H9 (cell line): ENCODE data around the gene CNDP1. TPM values are rescaled to one million over a fixed set of nuclear protein-coding genes. Genes with fewer than 3 reads are reported as not detected.

Experiments
- DNase-seq: peaks from one replicate; pipeline ENCODE4 v3.0.0-alpha.2; 2017
- H2AFZ ChIP-seq: one replicate; pipeline ENCODE4 v1.6.1; 2013; ENCODE audit warnings: mild to moderate bottlenecking, low read length, control low read depth, moderate library complexity
- H2AK5ac ChIP-seq: 2 replicates; pipeline ENCODE4 v1.6.1; 2013; ENCODE audit warnings: low read length, control low read depth, mixed read lengths; ENCODE audit not compliant: insufficient read length
- H2BK120ac ChIP-seq: one replicate; pipeline ENCODE4 v1.6.1; 2013; ENCODE audit warnings: low read depth, mild to moderate bottlenecking, low read length, control low read depth, inconsistent platforms; ENCODE audit not compliant: poor library complexity, severe bottlenecking
- H2BK12ac ChIP-seq: 2 replicates; pipeline ENCODE4 v1.6.1; 2013; ENCODE audit warnings: low read length, control low read depth, mixed read lengths, low read depth; ENCODE audit not compliant: insufficient read length
- H2BK15ac ChIP-seq: 2 replicates; pipeline ENCODE4 v1.6.1; 2013; ENCODE audit warnings: low read depth, low read length, control low read depth
- H2BK20ac ChIP-seq: one replicate; pipeline ENCODE4 v1.6.1; 2013; ENCODE audit warnings: low read depth, mild to moderate bottlenecking, low read length, control low read depth, inconsistent platforms; ENCODE audit not compliant: poor library complexity, severe bottlenecking
- H2BK5ac ChIP-seq: 2 replicates; pipeline ENCODE4 v1.6.1; 2013; ENCODE audit warnings: low read length, control low read depth, mixed read lengths; ENCODE audit not compliant: insufficient read length
- H3K14ac ChIP-seq: 2 replicates; pipeline ENCODE4 v1.6.1; 2013; ENCODE audit warnings: low read length, control low read depth; ENCODE audit not compliant: insufficient read depth
- H3K18ac ChIP-seq: 2 replicates; pipeline ENCODE4 v1.6.1; 2013; ENCODE audit warnings: low read depth, mild to moderate bottlenecking, mixed read lengths, low read length, control low read depth; ENCODE audit not compliant: insufficient read length
- H3K23ac ChIP-seq: 2 replicates; pipeline ENCODE4 v1.6.1; 2013; ENCODE audit warnings: low read length, control low read depth, mixed read lengths, low read depth; ENCODE audit not compliant: insufficient read length
- H3K23me2 ChIP-seq: 2 replicates; pipeline ENCODE4 v1.6.1; 2013; ENCODE audit warnings: low read depth, mild to moderate bottlenecking, mixed read lengths, low read length, control low read depth; ENCODE audit not compliant: insufficient read length, poor library complexity, severe bottlenecking
- H3K27ac ChIP-seq: 2 replicates; pipeline ENCODE4 v1.5.1; 2013; ENCODE audit warnings: low read length, control low read depth, mixed read lengths, low read depth; ENCODE audit not compliant: insufficient read length
- H3K27me3 ChIP-seq: 2 replicates; pipeline ENCODE4 v1.6.1; 2013; ENCODE audit warnings: low read length, control low read depth, inconsistent platforms; ENCODE audit not compliant: insufficient read depth
- H3K4ac ChIP-seq: 2 replicates; pipeline ENCODE4 v1.6.1; 2013; ENCODE audit warnings: low read depth, mild to moderate bottlenecking, control low read depth, inconsistent platforms, low read length, moderate library complexity
- H3K4me1 ChIP-seq: 2 replicates; pipeline ENCODE4 v1.6.1; 2013; ENCODE audit warnings: low read length, control low read depth, inconsistent platforms; ENCODE audit not compliant: insufficient read depth
- H3K4me2 ChIP-seq: 2 replicates; pipeline ENCODE4 v1.6.1; 2013; ENCODE audit warnings: low read length, control low read depth, mixed read lengths; ENCODE audit not compliant: insufficient read length, insufficient read depth
- H3K56ac ChIP-seq: 2 replicates; pipeline ENCODE4 v1.6.1; 2013; ENCODE audit warnings: low read depth, mild to moderate bottlenecking, mixed read lengths, low read length, control low read depth; ENCODE audit not compliant: insufficient read length
- H3K79me1 ChIP-seq: 2 replicates; pipeline ENCODE4 v1.6.1; 2013; ENCODE audit warnings: low read depth, mild to moderate bottlenecking, moderate library complexity, low read length, control low read depth, inconsistent platforms; ENCODE audit not compliant: insufficient read depth, poor library complexity, severe bottlenecking
- H3K79me2 ChIP-seq: 2 replicates; pipeline ENCODE4 v1.6.1; 2013; ENCODE audit warnings: low read length, control low read depth, inconsistent platforms; ENCODE audit not compliant: insufficient read depth
- H3K9ac ChIP-seq: 2 replicates; pipeline ENCODE4 v1.6.1; 2013; ENCODE audit warnings: low read length, control low read depth, mixed read lengths; ENCODE audit not compliant: insufficient read length; ENCODE audit errors: extremely low read depth
- H3K9me3 ChIP-seq: one replicate; pipeline ENCODE4 v1.6.1; 2013; ENCODE audit warnings: low read depth, low read length, inconsistent platforms; ENCODE audit not compliant: control insufficient read depth
- H3T11ph ChIP-seq: one replicate; pipeline ENCODE4 v1.6.1; 2013; ENCODE audit warnings: mild to moderate bottlenecking, low read length, control low read depth, inconsistent platforms
- H4K20me1 ChIP-seq: one replicate; pipeline ENCODE4 v1.6.1; 2013; ENCODE audit not compliant: control insufficient read depth, insufficient read length, insufficient read depth
- H4K5ac ChIP-seq: 2 replicates; pipeline ENCODE4 v1.6.1; 2013; ENCODE audit warnings: low read depth, mild to moderate bottlenecking, mixed read lengths, low read length, control low read depth; ENCODE audit not compliant: insufficient read length
- H4K8ac ChIP-seq: replicated peaks from 2 replicates; pipeline ENCODE4 v1.6.1; 2013; ENCODE audit warnings: low read length, control low read depth, mixed read lengths, low read depth; ENCODE audit not compliant: insufficient read length
- H4K91ac ChIP-seq: 2 replicates; pipeline ENCODE4 v1.6.1; 2013; ENCODE audit warnings: low read depth, mild to moderate bottlenecking, moderate library complexity, mixed read lengths, low read length, control low read depth; ENCODE audit not compliant: insufficient read length
- H3K27ac Mint-ChIP-seq, 3 experiments: 2 replicates in 2 of 3; 3 replicates in 1 of 3; pipeline ENCODE4 v1.8.0; 2020 to 2021; ENCODE audit warnings: mixed read lengths in 3 of 3, mild to moderate bottlenecking in 1 of 3, moderate library complexity in 1 of 3
- H3K27me3 Mint-ChIP-seq: 2 replicates; pipeline ENCODE4 v1.8.0; 2021; ENCODE audit warnings: low read depth, mild to moderate bottlenecking, moderate library complexity, mixed read lengths
- H3K36me3 Mint-ChIP-seq, 3 experiments: 2 replicates in 2 of 3; 3 replicates in 1 of 3; pipeline ENCODE4 v1.8.0; 2020 to 2021; ENCODE audit warnings: low read depth in 3 of 3, mixed read lengths in 3 of 3; ENCODE audit not compliant: insufficient read depth in 1 of 3
- H3K4me1 Mint-ChIP-seq, 2 experiments: 2 replicates each; pipeline ENCODE4 v1.8.0; 2020; ENCODE audit warnings: mixed read lengths in 2 of 2
- H3K4me3 Mint-ChIP-seq, 2 experiments: 2 replicates in 1 of 2; 3 replicates in 1 of 2; pipeline ENCODE4 v1.8.0; 2020 to 2021; ENCODE audit warnings: mild to moderate bottlenecking in 2 of 2, mixed read lengths in 2 of 2, moderate library complexity in 1 of 2
- H3K9me3 Mint-ChIP-seq, 2 experiments: 2 replicates in 1 of 2; 3 replicates in 1 of 2; pipeline ENCODE4 v1.8.0; 2020; ENCODE audit warnings: mild to moderate bottlenecking in 2 of 2, mixed read lengths in 2 of 2, moderate library complexity in 1 of 2
- whole genome bisulfite sequencing: extraction: QIAGEN DNeasy Blood & Tissue Kit; methylation state at CpG from one replicate; pipeline ENCODE4 v1.1.7; 2013; ENCODE audit warnings: missing lambda C conversion rate, low lambda C conversion rate, mixed read lengths; ENCODE audit not compliant: insufficient read length; ENCODE audit errors: extremely low coverage; 5-methylcytosine and 5-hydroxymethylcytosine counted together
- total RNA-seq: library from RNA; stranded (reverse); gene quantifications from 2 replicates; pipeline ENCODE4 v1.2.1, GENCODE V29; 2021
- TF ChIP-seq, protein P1 (sequence below): fragments of 200-600 bp; sonication (generic); conservative IDR thresholded peaks from 3 replicates; pipeline ENCODE4 v1.8.0; 2021; ENCODE audit warnings: antibody characterized with exemption, mild to moderate bottlenecking

CNDP1 gene
- total RNA-seq, 1 experiment from 2014 or later: not detected

DNA sequence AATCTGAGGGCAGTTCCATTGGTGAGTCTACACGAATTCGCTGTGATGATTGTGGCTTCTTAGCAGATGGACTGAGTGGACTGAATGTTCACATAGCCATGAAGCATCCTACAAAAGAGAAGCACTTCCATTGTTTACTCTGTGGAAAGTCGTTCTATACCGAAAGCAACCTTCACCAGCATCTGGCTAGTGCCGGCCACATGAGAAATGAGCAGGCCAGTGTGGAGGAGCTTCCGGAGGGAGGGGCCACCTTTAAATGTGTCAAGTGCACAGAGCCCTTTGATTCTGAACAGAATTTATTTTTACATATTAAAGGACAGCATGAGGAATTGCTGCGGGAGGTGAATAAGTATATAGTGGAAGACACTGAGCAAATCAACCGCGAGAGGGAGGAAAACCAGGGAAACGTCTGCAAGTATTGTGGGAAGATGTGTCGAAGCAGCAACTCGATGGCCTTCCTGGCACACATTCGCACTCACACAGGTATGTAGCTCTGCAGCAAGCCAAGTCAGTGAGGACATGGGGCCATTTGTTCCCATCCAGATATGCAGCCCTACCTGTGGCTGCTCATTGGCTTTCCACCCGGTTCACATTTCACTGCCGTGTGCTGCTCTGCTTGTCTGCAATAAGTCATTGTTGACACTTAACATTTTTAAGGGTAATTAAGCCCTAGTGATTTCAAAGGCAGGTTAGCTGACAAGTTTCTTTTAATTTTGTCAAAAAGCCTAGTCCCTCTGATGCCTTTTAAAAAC, 101.1 kb downstream of the CNDP1 start:
- Histone ChIP-seq H3K4me2 (no peak overlapping the region), H2BK15ac (no peak overlapping the region), H4K91ac (no peak overlapping the region), H3K79me2 (no peaks in the 10 kb centered on the region), H3K14ac (no peak overlapping the region), H3K79me1 (no peaks in the 10 kb centered on the region), H3K23me2 (no peaks in the 10 kb centered on the region), H3K18ac (no peak overlapping the region), H3T11ph (no peak overlapping the region), H3K4me1 (no peaks in the 10 kb centered on the region; the same call in 1 of the 2 replicates), H3K56ac (no peak overlapping the region), H4K20me1 (no peaks in the 10 kb centered on the region), H2BK20ac (no peak overlapping the region), H3K27me3 (no peaks in the 10 kb centered on the region), H2AFZ (no peak overlapping the region), H3K23ac (no peak overlapping the region), H4K5ac (no peak overlapping the region), H3K9me3 (no peaks in the 10 kb centered on the region), H3K4ac (no peak overlapping the region), H3K9ac (no peak overlapping the region), H4K8ac (no peak overlapping the region), H2BK12ac (no peak overlapping the region), H3K27ac (no peak overlapping the region), H2BK120ac (no peak overlapping the region), H2BK5ac (no peak overlapping the region), H2AK5ac (no peak overlapping the region)
- H3K36me3 Mint-ChIP-seq: peaks cover 3 to 13% (median 11%) of the 10 kb centered on the region in 3 experiments; a peak in 4 of 7 replicates
- no peaks in the 10 kb centered on the region for H3K9me3 Mint-ChIP-seq
- TF ChIP-seq, protein P1, sequence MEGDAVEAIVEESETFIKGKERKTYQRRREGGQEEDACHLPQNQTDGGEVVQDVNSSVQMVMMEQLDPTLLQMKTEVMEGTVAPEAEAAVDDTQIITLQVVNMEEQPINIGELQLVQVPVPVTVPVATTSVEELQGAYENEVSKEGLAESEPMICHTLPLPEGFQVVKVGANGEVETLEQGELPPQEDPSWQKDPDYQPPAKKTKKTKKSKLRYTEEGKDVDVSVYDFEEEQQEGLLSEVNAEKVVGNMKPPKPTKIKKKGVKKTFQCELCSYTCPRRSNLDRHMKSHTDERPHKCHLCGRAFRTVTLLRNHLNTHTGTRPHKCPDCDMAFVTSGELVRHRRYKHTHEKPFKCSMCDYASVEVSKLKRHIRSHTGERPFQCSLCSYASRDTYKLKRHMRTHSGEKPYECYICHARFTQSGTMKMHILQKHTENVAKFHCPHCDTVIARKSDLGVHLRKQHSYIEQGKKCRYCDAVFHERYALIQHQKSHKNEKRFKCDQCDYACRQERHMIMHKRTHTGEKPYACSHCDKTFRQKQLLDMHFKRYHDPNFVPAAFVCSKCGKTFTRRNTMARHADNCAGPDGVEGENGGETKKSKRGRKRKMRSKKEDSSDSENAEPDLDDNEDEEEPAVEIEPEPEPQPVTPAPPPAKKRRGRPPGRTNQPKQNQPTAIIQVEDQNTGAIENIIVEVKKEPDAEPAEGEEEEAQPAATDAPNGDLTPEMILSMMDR: no peak
- no peak for DNase-seq
- peaks cover 16% of the 10 kb centered on the region in 2 experiments for H3K4me1 Mint-ChIP-seq
- H3K4me3 Mint-ChIP-seq: no peak overlapping the region
- no CpG with 5 or more reads among the region's 15 CpGs for WGBS
- H3K27me3 Mint-ChIP-seq: no peaks in the 10 kb centered on the region
- no peak overlapping the region for H3K27ac Mint-ChIP-seq

Other genes with a start within 250 kb of the CNDP1 start
- gene CYB5A, start 242.5 kb upstream of the CNDP1 start, total RNA-seq: 87.9 and 93.2 TPM in 2 replicates
- not detected in 2 replicates for gene C18orf63, start 218.7 kb upstream of the CNDP1 start, total RNA-seq
- gene DIPK1C, start 77.2 kb upstream of the CNDP1 start, total RNA-seq: not detected in 2 replicates
- gene CNDP2, start 38.1 kb upstream of the CNDP1 start, total RNA-seq: 212 and 214 TPM in 2 replicates
- gene ZNF407, start 63.4 kb downstream of the CNDP1 start, total RNA-seq: 8.2 and 8.7 TPM in 2 replicates